ENCODE data around the gene ATF6.
"Not testable (repeated sequence)": the region's sequence is repeated elsewhere in the genome, so short reads cannot be mapped to it uniquely, and the experiment has no call there.

Gene ATF6

DNA sequence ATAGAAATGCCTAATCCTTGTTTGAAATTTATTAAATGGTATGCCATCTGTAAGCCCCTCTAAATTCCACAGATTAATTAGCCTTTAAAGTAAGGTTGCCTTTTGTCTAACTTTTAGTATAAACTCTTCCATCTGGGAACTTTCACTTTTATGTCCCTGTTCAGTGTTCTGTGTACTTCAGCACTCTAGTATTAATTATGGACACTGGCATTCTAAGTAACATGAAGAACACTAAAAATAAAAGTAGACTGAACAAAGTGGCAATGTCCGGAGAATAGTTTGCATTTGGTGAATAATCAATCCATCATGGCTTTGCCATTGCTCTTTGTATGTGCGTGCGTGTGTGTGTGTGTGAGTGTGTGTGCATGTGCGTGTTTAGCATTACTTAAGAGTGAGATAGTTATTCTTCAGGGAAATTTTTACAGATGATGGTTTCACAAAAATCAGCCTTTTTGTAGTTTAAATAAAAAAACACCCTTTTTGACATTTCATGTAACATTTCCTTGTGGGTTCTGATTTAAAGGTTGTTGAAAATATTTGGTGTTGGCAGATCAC, 51.1 kb downstream of the ATF6 start:
- Histone ChIP-seq H3K4me1 (ENCODE audit: insufficient read depth, low read length) (no peaks in the 10 kb centered on the region), H3K9ac (ENCODE audit: low read depth, low read length) (no peak overlapping the region), H3K36me3 (ENCODE audit: insufficient read depth, low read length) (no peaks in the 10 kb centered on the region), H3K9me3 (ENCODE audit: control insufficient read depth, insufficient read depth, low read length) (no peaks in the 10 kb centered on the region)

DNA sequence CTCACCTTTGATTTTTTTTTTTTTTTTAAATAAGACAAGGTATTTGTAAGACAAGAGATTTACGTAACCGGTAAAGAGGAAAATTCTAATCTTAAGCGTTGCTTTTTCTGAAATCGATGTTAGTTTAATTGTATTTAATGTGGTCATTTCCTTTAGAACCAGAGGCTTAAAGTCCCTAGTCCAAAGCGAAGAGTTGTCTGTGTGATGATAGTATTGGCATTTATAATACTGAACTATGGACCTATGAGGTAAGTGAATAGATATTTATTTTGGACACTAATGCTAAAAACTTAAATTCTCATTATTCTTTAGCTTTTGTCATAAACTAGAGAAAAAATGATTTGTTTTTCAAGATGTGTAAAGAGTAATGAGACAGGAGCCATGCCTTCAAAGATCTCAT, 54.8 kb downstream of the ATF6 start:
- H3K4me1 ChIP-seq (ENCODE audit: insufficient read depth, low read length): no peaks in the 10 kb centered on the region
- no peaks in the 10 kb centered on the region for H3K36me3 ChIP-seq (ENCODE audit: insufficient read depth, low read length)
- no peak overlapping the region for H3K9ac ChIP-seq (ENCODE audit: low read depth, low read length)
- H3K9me3 ChIP-seq (ENCODE audit: control insufficient read depth, insufficient read depth, low read length): no peaks in the 10 kb centered on the region

DNA sequence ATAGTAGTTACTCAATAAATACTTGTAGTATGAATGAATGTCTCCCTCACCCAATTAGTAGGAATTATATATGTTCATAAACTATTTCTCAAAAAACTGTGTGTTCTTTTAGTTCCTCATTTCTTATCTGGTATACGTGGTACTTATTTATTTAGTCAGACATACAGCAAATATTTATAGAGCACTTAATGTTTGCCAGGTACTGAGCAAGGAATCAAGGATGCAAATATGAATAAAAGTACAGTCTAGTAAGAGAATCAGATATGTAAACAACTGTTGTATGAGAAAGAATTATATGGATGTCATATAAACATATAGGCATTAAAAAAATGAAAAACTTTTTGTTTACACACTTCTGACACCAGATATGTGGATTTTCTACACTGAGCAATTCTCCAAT, 58.5 kb downstream of the ATF6 start:
- no peaks in the 10 kb centered on the region for H3K36me3 ChIP-seq (ENCODE audit: insufficient read depth, low read length)
- H3K9me3 ChIP-seq (ENCODE audit: control insufficient read depth, insufficient read depth, low read length): no peaks in the 10 kb centered on the region
- no peak overlapping the region for H3K9ac ChIP-seq (ENCODE audit: low read depth, low read length)
- no peaks in the 10 kb centered on the region for H3K4me1 ChIP-seq (ENCODE audit: insufficient read depth, low read length)

DNA sequence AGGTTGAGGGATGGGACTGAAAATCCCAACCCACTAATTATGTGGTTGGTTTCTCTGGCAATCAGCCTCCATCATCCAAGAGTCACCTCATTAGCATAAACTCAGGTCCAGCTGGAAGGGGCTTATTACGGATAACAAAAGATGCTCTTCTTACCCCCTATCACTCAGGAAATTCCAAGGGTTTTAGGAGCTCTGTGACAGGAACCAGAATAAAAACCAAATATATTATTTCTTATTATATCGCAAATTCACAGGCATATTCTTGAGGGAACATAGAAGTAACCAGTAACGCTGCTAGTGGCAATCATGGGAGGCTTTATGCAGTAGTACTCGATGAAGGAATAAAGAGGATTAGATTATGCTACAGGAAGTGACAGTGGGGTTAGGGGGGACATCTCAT, 59.7 kb downstream of the ATF6 start:
- Histone ChIP-seq H3K36me3 (ENCODE audit: insufficient read depth, low read length) (no peaks in the 10 kb centered on the region), H3K4me1 (ENCODE audit: insufficient read depth, low read length) (no peaks in the 10 kb centered on the region), H3K9me3 (ENCODE audit: control insufficient read depth, insufficient read depth, low read length) (no peaks in the 10 kb centered on the region), H3K9ac (ENCODE audit: low read depth, low read length) (no peak overlapping the region)

DNA sequence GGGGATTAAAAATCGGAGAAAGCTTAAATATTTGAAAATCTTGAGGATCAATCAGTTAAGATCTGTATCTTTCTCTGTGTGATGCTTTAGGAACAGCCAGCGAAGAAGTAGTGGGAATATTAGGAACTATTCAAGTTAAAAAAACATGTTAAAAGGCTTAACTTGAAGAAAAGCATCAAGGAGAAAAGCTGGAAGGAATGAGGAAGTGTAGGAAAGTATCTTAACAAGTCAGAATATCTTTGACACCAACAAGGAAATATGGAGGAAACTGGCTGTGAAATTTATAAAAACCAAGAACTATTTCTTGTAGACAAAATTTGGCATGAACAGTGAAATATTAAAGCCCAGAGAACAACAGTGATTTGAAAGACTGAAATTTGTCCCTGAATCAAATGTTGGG, 60.4 kb downstream of the ATF6 start:
- H3K36me3 ChIP-seq (ENCODE audit: insufficient read depth, low read length): no peaks in the 10 kb centered on the region
- no peak overlapping the region for H3K9ac ChIP-seq (ENCODE audit: low read depth, low read length)
- no peaks in the 10 kb centered on the region for H3K4me1 ChIP-seq (ENCODE audit: insufficient read depth, low read length)
- no peaks in the 10 kb centered on the region for H3K9me3 ChIP-seq (ENCODE audit: control insufficient read depth, insufficient read depth, low read length)

DNA sequence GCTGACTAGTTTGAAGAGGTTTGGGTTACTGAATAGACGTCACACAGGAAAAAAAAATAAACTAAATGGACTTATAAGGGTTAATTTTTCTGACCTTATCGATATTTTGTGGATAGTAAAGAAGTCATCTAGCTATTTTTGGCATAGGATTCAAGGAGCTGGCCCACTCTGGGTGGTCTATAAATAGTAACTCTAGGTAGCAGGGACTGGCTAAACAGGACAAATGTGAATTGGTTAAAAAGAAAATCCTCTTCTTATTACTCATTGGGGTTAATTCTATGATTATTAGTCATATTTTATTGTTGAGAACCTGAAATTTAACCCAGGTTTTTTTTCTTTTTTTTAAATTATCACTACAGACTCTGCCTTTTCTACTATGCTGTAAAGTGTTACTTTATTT, 61.7 kb downstream of the ATF6 start:
- Histone ChIP-seq H3K9ac (ENCODE audit: low read depth, low read length) (no peak overlapping the region), H3K9me3 (ENCODE audit: control insufficient read depth, insufficient read depth, low read length) (no peaks in the 10 kb centered on the region), H3K36me3 (ENCODE audit: insufficient read depth, low read length) (no peaks in the 10 kb centered on the region), H3K4me1 (ENCODE audit: insufficient read depth, low read length) (no peaks in the 10 kb centered on the region)

DNA sequence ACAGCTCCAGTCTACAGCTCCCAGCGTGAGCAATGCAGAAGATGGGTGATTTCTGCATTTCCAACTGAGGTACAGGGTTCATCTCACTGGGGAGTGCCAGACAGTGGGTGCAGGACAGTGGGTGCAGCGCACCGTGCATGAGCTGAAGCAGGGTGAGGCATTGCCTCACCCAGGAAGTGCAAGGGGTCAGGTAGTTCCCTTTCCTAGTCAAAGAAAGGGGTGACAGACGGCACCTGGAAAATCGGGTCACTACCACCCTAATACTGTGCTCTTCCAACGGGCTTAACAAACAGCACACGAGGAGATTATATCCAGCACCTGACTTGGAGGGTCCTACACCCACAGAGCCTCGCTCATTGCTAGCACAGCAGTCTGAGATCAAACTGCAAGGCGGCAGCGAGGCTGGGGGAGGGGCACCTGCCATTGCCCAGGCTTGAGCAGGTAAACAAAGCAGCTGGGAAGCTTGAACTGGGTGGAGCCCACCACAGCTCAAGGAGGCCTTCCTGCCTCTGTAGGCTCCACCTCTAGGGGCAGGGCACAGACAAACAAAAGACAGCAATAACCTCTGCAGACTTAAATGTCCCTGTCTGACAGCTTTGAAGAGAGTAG, 66.3 kb downstream of the ATF6 start:
- H3K36me3 ChIP-seq (ENCODE audit: insufficient read depth, low read length); H3K4me1 ChIP-seq (ENCODE audit: insufficient read depth, low read length); H3K9ac ChIP-seq (ENCODE audit: low read depth, low read length); H3K9me3 ChIP-seq (ENCODE audit: control insufficient read depth, insufficient read depth, low read length): not testable (repeated sequence)

DNA sequence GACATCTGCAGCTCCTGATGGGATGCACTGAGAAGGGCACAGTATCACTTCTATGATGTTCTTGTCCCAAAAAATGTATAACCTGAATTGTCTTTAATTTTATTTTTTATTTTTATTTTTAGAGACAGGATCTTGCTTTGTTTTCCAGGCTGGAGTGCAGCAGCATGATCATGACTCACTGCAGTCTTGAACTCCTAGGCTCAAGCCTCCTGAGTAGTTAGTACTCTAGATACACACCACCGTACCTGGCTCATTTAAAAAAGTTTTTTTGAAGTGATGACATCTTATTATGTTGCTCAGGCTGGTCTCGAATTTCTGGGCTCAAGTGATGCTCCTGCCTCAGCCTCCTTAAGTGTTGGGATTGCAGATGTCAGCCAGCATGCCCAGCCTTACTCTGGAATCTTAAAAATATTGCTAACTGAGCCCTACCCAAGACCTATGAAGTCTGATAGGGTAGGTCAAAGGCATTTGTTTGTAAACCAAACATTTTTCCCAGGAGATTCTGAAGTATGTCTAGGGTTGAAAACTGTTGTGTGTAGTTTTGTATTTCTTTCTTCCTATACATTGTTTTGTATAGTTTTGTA, 68.9 kb downstream of the ATF6 start:
- H3K9me3 ChIP-seq (ENCODE audit: control insufficient read depth, insufficient read depth, low read length): no peaks in the 10 kb centered on the region

DNA sequence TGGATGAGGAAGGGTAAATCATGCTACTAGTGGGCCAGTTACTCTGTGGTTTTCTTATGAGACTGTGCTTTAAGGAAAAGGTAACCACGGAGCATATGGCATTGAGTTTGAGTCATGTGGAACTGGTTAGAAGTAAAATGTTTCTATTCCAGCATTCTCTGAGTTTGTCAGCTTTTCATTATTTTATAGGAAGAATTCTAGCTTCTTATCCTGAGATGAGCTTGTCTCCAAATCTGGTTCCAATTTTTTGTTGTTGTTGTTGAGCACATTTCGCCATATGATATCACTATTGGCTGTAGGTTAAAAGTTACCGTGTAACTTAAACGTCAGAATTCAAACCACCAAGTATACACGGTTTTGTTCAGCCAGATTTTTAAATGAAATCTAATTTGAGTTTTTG, 69.9 kb downstream of the ATF6 start:
- no peaks in the 10 kb centered on the region for H3K36me3 ChIP-seq (ENCODE audit: insufficient read depth, low read length)
- H3K9ac ChIP-seq (ENCODE audit: low read depth, low read length): no peak overlapping the region
- H3K4me1 ChIP-seq (ENCODE audit: insufficient read depth, low read length): no peaks in the 10 kb centered on the region
- no peaks in the 10 kb centered on the region for H3K9me3 ChIP-seq (ENCODE audit: control insufficient read depth, insufficient read depth, low read length)

More for the DNA sequence above, 68.9 kb downstream of the ATF6 start:
- Histone ChIP-seq H3K4me1 (ENCODE audit: insufficient read depth, low read length) (no peaks in the 10 kb centered on the region), H3K36me3 (ENCODE audit: insufficient read depth, low read length) (no peaks in the 10 kb centered on the region), H3K9ac (ENCODE audit: low read depth, low read length) (no peak overlapping the region)

DNA sequence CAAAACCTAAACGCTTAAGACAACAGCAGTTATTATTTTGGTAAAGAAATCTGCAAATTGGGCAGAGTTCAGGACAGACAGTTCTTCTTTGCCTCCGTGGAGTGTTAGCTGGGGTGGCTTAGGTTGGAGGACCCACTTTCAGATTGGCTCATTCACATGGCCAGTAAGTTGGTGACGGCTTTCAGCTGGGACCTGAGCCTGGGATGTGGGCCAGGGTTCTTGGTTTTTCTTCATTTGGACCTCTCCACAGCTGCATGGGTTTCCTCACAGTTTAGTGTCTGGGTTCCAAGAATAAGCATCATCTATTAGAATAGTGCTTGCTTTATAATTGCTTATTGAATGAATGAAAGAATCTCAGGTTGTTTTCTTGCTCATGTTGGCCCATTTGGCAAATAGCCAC, 72.2 kb downstream of the ATF6 start:
- Histone ChIP-seq H3K9ac (ENCODE audit: low read depth, low read length) (no peak overlapping the region), H3K4me1 (ENCODE audit: insufficient read depth, low read length) (no peaks in the 10 kb centered on the region), H3K9me3 (ENCODE audit: control insufficient read depth, insufficient read depth, low read length) (no peaks in the 10 kb centered on the region)

DNA sequence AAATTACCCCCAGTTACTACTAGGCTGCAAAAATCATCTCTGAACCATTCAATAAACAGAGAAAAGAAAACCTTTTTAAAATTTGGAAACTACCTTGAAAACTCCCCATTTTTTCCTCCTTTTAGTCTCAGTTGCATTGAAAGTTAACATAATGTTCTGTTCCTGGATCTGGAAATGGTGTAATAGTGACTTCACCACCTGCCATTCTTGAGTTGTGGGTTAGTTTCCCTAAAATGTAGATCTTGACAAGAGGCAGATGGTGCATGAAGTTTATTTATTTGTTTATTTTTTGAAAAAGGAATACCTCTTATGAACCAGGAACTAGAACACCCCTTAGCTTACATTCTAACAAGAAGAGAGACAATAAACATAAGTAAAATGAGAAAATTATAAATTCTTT, 72.8 kb downstream of the ATF6 start:
- no peak overlapping the region for H3K9ac ChIP-seq (ENCODE audit: low read depth, low read length)
- H3K36me3 ChIP-seq (ENCODE audit: insufficient read depth, low read length): no peaks in the 10 kb centered on the region
- no peaks in the 10 kb centered on the region for H3K9me3 ChIP-seq (ENCODE audit: control insufficient read depth, insufficient read depth, low read length)
- H3K4me1 ChIP-seq (ENCODE audit: insufficient read depth, low read length): no peaks in the 10 kb centered on the region

More for the DNA sequence above, 72.2 kb downstream of the ATF6 start:
- H3K36me3 ChIP-seq (ENCODE audit: insufficient read depth, low read length): no peaks in the 10 kb centered on the region

DNA sequence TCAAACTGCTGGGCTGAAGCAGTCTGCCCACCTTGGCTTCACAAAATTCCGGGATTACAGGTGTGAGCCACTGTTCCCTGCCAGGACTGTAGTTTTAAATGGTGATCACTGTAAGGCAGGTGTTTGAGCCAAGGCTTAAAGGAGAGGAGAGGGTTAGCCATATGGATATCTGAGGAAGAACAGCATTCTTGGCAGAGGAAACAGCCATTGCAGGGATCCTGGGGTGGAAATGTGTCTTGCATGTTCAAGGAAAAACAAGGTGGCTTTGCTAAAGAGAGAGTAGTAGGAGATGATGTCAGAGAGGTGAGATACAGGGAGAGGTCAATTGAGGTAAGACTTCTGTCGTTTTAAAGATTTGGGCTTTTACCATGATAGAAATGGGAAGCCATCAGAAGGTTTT, 73.5 kb downstream of the ATF6 start:
- no peaks in the 10 kb centered on the region for H3K4me1 ChIP-seq (ENCODE audit: insufficient read depth, low read length)
- no peaks in the 10 kb centered on the region for H3K9me3 ChIP-seq (ENCODE audit: control insufficient read depth, insufficient read depth, low read length)
- no peak overlapping the region for H3K9ac ChIP-seq (ENCODE audit: low read depth, low read length)
- no peaks in the 10 kb centered on the region for H3K36me3 ChIP-seq (ENCODE audit: insufficient read depth, low read length)

DNA sequence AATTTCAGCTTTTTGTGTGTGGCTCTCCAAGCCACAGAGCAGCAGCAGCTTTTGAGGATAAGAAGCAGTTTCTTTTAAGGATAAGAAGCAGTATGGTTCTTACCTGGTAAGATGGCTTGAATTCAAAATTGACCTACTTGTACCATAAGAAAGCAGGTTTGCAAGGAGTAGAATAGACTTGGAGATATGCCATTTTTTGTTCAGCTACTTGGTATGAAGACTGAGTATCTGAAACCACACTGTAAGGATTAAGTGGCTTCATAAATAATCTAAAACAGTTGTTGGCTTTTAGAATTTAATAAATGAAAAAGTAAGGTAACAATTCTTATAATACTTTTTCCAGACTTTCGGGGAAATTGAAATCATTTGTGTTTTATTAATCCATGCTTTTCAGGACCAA, 74.2 kb downstream of the ATF6 start:
- no peaks in the 10 kb centered on the region for H3K36me3 ChIP-seq (ENCODE audit: insufficient read depth, low read length)
- H3K4me1 ChIP-seq (ENCODE audit: insufficient read depth, low read length): no peaks in the 10 kb centered on the region
- H3K9ac ChIP-seq (ENCODE audit: low read depth, low read length): no peak overlapping the region
- H3K9me3 ChIP-seq (ENCODE audit: control insufficient read depth, insufficient read depth, low read length): no peaks in the 10 kb centered on the region

DNA sequence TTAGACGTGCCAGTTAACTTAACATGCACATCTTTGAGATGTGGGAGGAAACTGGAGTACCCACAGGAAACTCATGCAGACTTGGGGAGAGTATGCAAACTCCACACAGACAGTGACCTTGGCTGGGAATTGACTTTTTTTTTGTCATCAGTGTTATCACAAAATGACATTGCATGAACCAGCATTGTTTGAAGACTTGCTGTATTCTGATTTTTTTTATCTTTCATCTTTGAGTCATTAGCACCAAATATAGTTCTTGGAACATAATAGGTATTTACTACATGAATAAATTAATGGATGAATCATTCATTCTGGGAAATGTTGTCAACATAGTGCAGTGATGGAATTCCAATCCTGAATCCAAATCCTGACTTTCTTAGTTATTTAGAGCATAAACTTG, 77.0 kb downstream of the ATF6 start:
- no peaks in the 10 kb centered on the region for H3K9me3 ChIP-seq (ENCODE audit: control insufficient read depth, insufficient read depth, low read length)
- H3K9ac ChIP-seq (ENCODE audit: low read depth, low read length): no peak overlapping the region
- H3K36me3 ChIP-seq (ENCODE audit: insufficient read depth, low read length): no peaks in the 10 kb centered on the region
- H3K4me1 ChIP-seq (ENCODE audit: insufficient read depth, low read length): no peaks in the 10 kb centered on the region

DNA sequence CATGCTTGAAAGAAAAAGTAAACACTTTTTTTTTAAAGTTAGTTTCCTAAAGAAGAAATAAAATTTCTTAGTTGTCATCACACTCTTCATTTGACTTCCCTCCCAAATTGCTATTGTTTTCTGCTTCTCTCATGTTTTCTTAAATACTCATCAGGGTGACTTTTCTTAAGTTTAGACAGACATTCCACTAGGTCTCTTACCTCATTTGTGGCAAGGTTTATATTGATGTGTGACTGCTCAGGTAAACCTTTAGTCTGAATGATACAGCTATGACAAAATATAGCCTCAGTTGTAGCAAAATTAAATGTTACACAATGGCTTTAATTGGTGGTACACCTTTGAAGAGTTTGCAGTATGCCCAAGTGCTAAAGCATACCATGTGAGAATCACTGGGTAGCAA, 78.6 kb downstream of the ATF6 start:
- Histone ChIP-seq H3K36me3 (ENCODE audit: insufficient read depth, low read length) (no peaks in the 10 kb centered on the region), H3K9me3 (ENCODE audit: control insufficient read depth, insufficient read depth, low read length) (no peaks in the 10 kb centered on the region), H3K9ac (ENCODE audit: low read depth, low read length) (no peak overlapping the region), H3K4me1 (ENCODE audit: insufficient read depth, low read length) (no peaks in the 10 kb centered on the region)
